Endothelial cell of umbilical vein (primary cell): Measurements from ENCODE around the gene KRTAP4-9. TPM values are rescaled to one million over a fixed set of nuclear protein-coding genes. Genes with fewer than 3 reads are reported as not detected.
"Not testable (repeated sequence)": the region's sequence is repeated elsewhere in the genome, so short reads cannot be mapped to it uniquely, and the experiment has no call there.

Experiments used
- BruUV-seq: library from RNA; stranded (reverse); fragments of 400-500 nt; replicated peaks from 2 replicates; lab custom pipeline; 2021; lab: Mats Ljungman, UMichigan
- CTCF ChIA-PET: fragments of 300-600, 350-600 bp; sonication (Branson Sonifier 250); formaldehyde crosslinking; loops from one replicate; lab custom pipeline; 2021; ENCODE audit warnings: antibody characterized with exemption, inconsistent platforms; lab: Charles Lee
- POLR2A ChIA-PET: fragments of 300-600, 350-600 bp; sonication (Branson Sonifier 250); formaldehyde crosslinking; loops from one replicate; lab custom pipeline; 2021; ENCODE audit warnings: antibody characterized with exemption, inconsistent platforms; lab: Charles Lee
- DNase-seq: peaks from one replicate; pipeline ENCODE4 v3.0.0-alpha.2; 2011; ENCODE audit warnings: low read depth, low spot score
- FAIRE-seq: peaks from 2 replicates; lab custom pipeline; 2011; peaks lifted over from hg19 to GRCh38; lab: Jason Lieb, UNC
- H2AFZ ChIP-seq: 2 replicates; pipeline ENCODE4 v1.6.0; 2012; ENCODE audit warnings: low read depth, low read length, control low read depth, inconsistent platforms
- H3K27ac ChIP-seq: 2 replicates; pipeline ENCODE4 v1.5.1; 2011; ENCODE audit warnings: low read depth, mild to moderate bottlenecking, control low read depth, low read length, moderate library complexity; ENCODE audit not compliant: insufficient read depth
- H3K27me3 ChIP-seq, 2 experiments: 2 replicates each; pipeline versions ENCODE4 v1.6.0 to v1.6.1; 2011; ENCODE audit warnings: low read length in 2 of 2, mixed read lengths in 1 of 2; ENCODE audit not compliant: control insufficient read depth in 2 of 2, insufficient read depth in 2 of 2
- H3K36me3 ChIP-seq, 2 experiments: 2 replicates in 1 of 2; 3 replicates in 1 of 2; pipeline ENCODE4 v1.5.1; 2011; ENCODE audit warnings: low read length in 2 of 2, mild to moderate bottlenecking in 1 of 2, moderate library complexity in 1 of 2; ENCODE audit not compliant: control insufficient read depth in 2 of 2, insufficient read depth in 2 of 2; ENCODE audit errors: extremely low read depth in 1 of 2
- H3K4me1 ChIP-seq: 3 replicates; pipeline ENCODE4 v1.5.1; 2011; ENCODE audit warnings: mild to moderate bottlenecking, low read length; ENCODE audit not compliant: control insufficient read depth, insufficient read depth; ENCODE audit errors: extremely low read depth
- H3K4me2 ChIP-seq: 2 replicates; pipeline ENCODE4 v1.6.1; 2011; ENCODE audit warnings: low read length, control low read depth, mixed read lengths; ENCODE audit not compliant: insufficient read depth
- H3K4me3 ChIP-seq, 3 experiments: fragments of 200-600 bp in 1 of 3; sonication (generic), shearing (Covaris generic) in 1 of 3; replicated peaks in 1 of 3; 2 replicates each; pipeline ENCODE4 v1.5.1; 2011 to 2016; ENCODE audit warnings: control low read depth in 3 of 3, low read length in 3 of 3, mild to moderate bottlenecking in 2 of 3, inconsistent platforms in 1 of 3, low read depth in 1 of 3, moderate library complexity in 1 of 3; ENCODE audit not compliant: insufficient read depth in 1 of 3
- H3K79me2 ChIP-seq: 2 replicates; pipeline ENCODE4 v1.6.0; 2012; ENCODE audit warnings: low read length, inconsistent platforms; ENCODE audit not compliant: control insufficient read depth, insufficient read depth
- H3K9ac ChIP-seq: replicated peaks from 2 replicates; pipeline ENCODE3; 2011; ENCODE audit warnings: low read length, control low read depth; ENCODE audit not compliant: insufficient read depth; ENCODE audit errors: extremely low read depth
- H3K9me1 ChIP-seq: replicated peaks from 3 replicates; pipeline ENCODE4 v1.6.0; 2011; ENCODE audit warnings: mild to moderate bottlenecking, low read length; ENCODE audit not compliant: control insufficient read depth, insufficient read depth; ENCODE audit errors: extremely low read depth
- H3K9me3 ChIP-seq: replicated peaks from 2 replicates; pipeline ENCODE4 v1.5.1; 2012; ENCODE audit warnings: low read length, inconsistent platforms; ENCODE audit not compliant: control insufficient read depth, insufficient read depth
- H4K20me1 ChIP-seq: replicated peaks from 2 replicates; pipeline ENCODE3; 2011; ENCODE audit warnings: mild to moderate bottlenecking, low read length; ENCODE audit not compliant: control insufficient read depth, insufficient read depth; ENCODE audit errors: extremely low read depth
- FOS ChIP-seq: IDR thresholded peaks from 2 replicates; pipeline ENCODE4 v1.6.1; 2011; ENCODE audit warnings: mild to moderate bottlenecking, low read length, moderate library complexity, borderline replicate concordance; ENCODE audit not compliant: insufficient read depth
- dilution Hi-C: fragments of 300-500 bp; cut with MboI; formaldehyde crosslinking; loops from one replicate; pipeline ENCODE4 v1.15.0; 2019; ENCODE audit warnings: low sequenced_read_pairs; ENCODE audit not compliant: extremely low pct_ligation_motif_present
- intact Hi-C: fragments of 100-400 bp; cut with micrococcal nuclease; formaldehyde crosslinking; loops from one replicate; pipeline ENCODE4 v1.10.0; 2022
- polyA plus RNA-seq, 4 experiments: library from polyadenylated mRNA; depleted of rRNA in 3 of 4; stranded (reverse) in 3 of 4; unstranded in 1 of 4; fragments of >200 nt; gene quantifications; 2 replicates each; pipeline versions ENCODE4 v1.2.1 to v1.2.3, GENCODE V29; 2011 to 2012; ENCODE audit warnings: missing spikeins in 1 of 4
- total RNA-seq: library from RNA; stranded (reverse); gene quantifications from 2 replicates; pipeline ENCODE4 v1.2.3, GENCODE V29; 2021

Gene KRTAP4-9
- total and polyA plus RNA-seq, 2 donors (not counting 3 experiments of a cell fraction or from before 2014, with no cell fraction given): not detected

DNA sequence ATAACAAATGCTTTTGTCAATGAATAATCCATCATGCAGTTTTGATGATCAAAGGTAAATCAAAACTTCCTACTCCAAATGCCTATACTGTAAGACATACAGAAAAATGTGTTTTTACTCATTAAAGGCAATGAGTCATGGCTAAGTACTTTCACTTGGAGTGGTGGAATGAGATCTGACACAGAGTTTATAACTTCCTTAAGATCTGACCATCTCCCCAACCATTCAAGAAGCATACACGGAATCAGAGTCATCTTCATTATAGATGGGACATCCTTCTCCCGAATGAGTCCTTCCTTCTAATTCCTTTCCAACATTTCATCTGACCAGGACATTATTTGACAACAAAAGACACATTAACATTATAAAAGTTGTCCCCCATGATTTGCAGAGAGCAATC lies 21.8 kb upstream of the KRTAP4-9 start:
- H3K9me1 ChIP-seq, dilution Hi-C loops, H4K20me1 ChIP-seq, BruUV-seq, H3K27me3 ChIP-seq, H3K9ac ChIP-seq, H3K4me3 ChIP-seq, H3K27ac ChIP-seq, H3K79me2 ChIP-seq, CTCF ChIA-PET, DNase-seq, H3K9me3 ChIP-seq, H3K4me2 ChIP-seq, POLR2A ChIA-PET, intact Hi-C loops, H3K36me3 ChIP-seq, H3K4me1 ChIP-seq, H2AFZ ChIP-seq: not testable (repeated sequence)
- peak; percentile 81 for FAIRE-seq
- TF ChIP-seq FOS: peak; percentile 25

- POLR2A ChIA-PET, H3K79me2 ChIP-seq, dilution Hi-C loops, CTCF ChIA-PET, FAIRE-seq, H4K20me1 ChIP-seq, BruUV-seq, H2AFZ ChIP-seq, H3K4me1 ChIP-seq, H3K36me3 ChIP-seq, H3K27me3 ChIP-seq, H3K9ac ChIP-seq, H3K4me3 ChIP-seq, DNase-seq, H3K27ac ChIP-seq, H3K9me3 ChIP-seq, H3K9me1 ChIP-seq, intact Hi-C loops, H3K4me2 ChIP-seq: not testable (repeated sequence)
These were observed 20.9 kb upstream of the KRTAP4-9 start, which contains the start of gene KRTAP4-7 for GRCh38 chr17:41084100-41084856. KRTAP4-7 (plus strand) TSS chr17:41084150; CDS start chr17:41084207, 57 bp downstream.

DNA sequence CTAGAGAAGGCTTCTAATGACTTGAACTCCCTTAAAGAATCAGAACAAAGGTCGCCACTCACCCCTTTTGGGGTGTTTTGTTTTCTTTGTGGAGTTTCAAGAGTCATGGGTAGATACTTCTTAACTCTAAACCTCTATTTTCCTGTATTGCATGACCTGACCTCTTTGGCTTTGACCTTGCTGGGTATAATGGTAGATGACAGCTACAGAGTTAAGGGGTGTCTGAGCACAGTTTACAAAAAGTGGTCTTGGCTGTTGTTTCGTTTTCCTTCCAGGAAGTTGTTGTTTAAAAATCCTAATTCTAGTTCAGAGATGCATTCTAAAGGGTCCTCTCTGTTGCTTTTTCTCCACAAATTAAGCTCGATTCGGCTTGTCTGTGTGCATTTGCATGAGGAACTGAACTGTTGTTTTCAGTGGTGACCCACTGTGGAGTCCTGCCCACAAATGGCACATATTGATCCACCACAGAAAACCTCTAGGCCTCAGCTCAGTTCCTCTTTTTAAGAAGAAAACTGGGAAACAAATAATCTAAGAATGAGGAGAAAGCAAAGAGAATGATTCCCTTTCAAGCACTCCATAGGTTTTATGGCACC lies 16.3 kb upstream of the KRTAP4-9 start:
- POLR2A ChIA-PET, CTCF ChIA-PET, H3K9me1 ChIP-seq, H3K27me3 ChIP-seq, H3K79me2 ChIP-seq, H3K4me3 ChIP-seq, H2AFZ ChIP-seq, H3K27ac ChIP-seq, BruUV-seq, intact Hi-C loops, dilution Hi-C loops, H4K20me1 ChIP-seq, H3K9ac ChIP-seq, DNase-seq, H3K4me2 ChIP-seq, H3K36me3 ChIP-seq, H3K4me1 ChIP-seq, H3K9me3 ChIP-seq: not testable (repeated sequence)
- peak; percentile 71 for FAIRE-seq
